Renal pelvis (tissue), 4 donors: ENCODE measurements around the gene ADISSP. TPM values are rescaled to one million over a fixed set of nuclear protein-coding genes. Genes with fewer than 3 reads are reported as not detected.

ENCODE experiments used
- DNase-seq: peaks from one replicate; pipeline ENCODE4 v3.0.0-alpha.2; 2013
- polyA plus RNA-seq, 3 donors: library from polyadenylated mRNA; unstranded; fragments of 120-200 nt; gene quantifications; one replicate each; pipeline ENCODE4 v1.2.1, GENCODE V29; 2013; ENCODE audit not compliant: insufficient read length in 3 of 3

The ADISSP gene
- polyA plus RNA-seq, 3 donors, result 22.4 to 29.3 (median 27.5) TPM

GRCh38 chr20:3740615-3741301 lies 26.8 kb downstream of the ADISSP start:
- DNase-seq, result no peak

GRCh38 chr20:3739926-3740451 lies 27.6 kb downstream of the ADISSP start:
- no peak for DNase-seq

- DNase-seq, result no peak
Observed at GRCh38 chr20:3739054-3739925, 28.3 kb downstream of the ADISSP start.

GRCh38 chr20:3738111-3739053 lies 29.2 kb downstream of the ADISSP start:
- no peak for DNase-seq

- no peak for DNase-seq
Observed at GRCh38 chr20:3735768-3736167, 31.8 kb downstream of the ADISSP start.

GRCh38 chr20:3734111-3734843 lies 33.3 kb downstream of the ADISSP start:
- no peak for DNase-seq

- no peak for DNase-seq
Observed at GRCh38 chr20:3733119-3733995, 34.2 kb downstream of the ADISSP start.

GRCh38 chr20:3732327-3733118 lies 35.0 kb downstream of the ADISSP start, which contains the start of gene HSPA12B:
TSS of gene HSPA12B (plus strand) at chr20:3732685. CDS start at chr20:3738675, 5,990 bp downstream.
- DNase-seq, result peak; percentile 58

GRCh38 chr20:3731944-3732326 lies 35.6 kb downstream of the ADISSP start:
- no peak for DNase-seq

GRCh38 chr20:3730803-3731672 lies 36.5 kb downstream of the ADISSP start:
- no peak for DNase-seq

GRCh38 chr20:3729811-3730540 lies 37.6 kb downstream of the ADISSP start:
- DNase-seq, result no peak

- no peak for DNase-seq
Observed at GRCh38 chr20:3729378-3729777, 38.2 kb downstream of the ADISSP start.

- no peak for DNase-seq
Observed at GRCh38 chr20:3728876-3729275, 38.7 kb downstream of the ADISSP start.

- DNase-seq, result no peak
Observed at GRCh38 chr20:3728354-3728753, 39.2 kb downstream of the ADISSP start.

- DNase-seq, result no peak
Observed at GRCh38 chr20:3727401-3728021, 40.0 kb downstream of the ADISSP start.

GRCh38 chr20:3724356-3724755 lies 43.2 kb downstream of the ADISSP start:
- no peak for DNase-seq

GRCh38 chr20:3723284-3723683 lies 44.3 kb downstream of the ADISSP start:
- no peak for DNase-seq
